Measurements from ENCODE around the gene F2RL2.

DNA sequence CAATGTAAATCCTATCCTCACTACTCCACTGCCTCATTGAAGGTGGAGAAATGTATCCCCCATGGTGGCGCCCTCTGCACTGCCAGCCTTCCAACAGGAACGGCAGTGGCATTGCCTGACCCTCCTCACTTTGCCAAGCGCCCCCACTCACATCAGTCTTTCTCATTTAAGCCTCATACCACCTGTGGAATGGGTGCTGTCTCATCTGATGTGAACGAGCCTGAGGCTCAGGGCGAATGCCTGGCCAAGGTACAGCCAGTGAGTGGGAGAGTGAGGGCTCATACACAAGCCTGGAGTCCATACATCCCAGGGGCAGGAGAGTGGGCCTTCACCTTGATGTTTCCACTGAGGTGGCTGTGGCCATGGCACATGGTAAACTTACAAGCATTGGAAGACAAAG is 10.3 kb downstream of the F2RL2 start:
- TF ChIP-seq, protein P1, sequence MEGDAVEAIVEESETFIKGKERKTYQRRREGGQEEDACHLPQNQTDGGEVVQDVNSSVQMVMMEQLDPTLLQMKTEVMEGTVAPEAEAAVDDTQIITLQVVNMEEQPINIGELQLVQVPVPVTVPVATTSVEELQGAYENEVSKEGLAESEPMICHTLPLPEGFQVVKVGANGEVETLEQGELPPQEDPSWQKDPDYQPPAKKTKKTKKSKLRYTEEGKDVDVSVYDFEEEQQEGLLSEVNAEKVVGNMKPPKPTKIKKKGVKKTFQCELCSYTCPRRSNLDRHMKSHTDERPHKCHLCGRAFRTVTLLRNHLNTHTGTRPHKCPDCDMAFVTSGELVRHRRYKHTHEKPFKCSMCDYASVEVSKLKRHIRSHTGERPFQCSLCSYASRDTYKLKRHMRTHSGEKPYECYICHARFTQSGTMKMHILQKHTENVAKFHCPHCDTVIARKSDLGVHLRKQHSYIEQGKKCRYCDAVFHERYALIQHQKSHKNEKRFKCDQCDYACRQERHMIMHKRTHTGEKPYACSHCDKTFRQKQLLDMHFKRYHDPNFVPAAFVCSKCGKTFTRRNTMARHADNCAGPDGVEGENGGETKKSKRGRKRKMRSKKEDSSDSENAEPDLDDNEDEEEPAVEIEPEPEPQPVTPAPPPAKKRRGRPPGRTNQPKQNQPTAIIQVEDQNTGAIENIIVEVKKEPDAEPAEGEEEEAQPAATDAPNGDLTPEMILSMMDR (IDR thresholded peaks at IDR 0.05; ENCODE audit: insufficient read depth, low read depth, low read length), result no peak
- TF ChIP-seq EZH2 (IDR thresholded peaks at IDR 0.05; ENCODE audit: insufficient read depth, low read length), result no peak
